Myocyte (in vitro differentiated cells): ENCODE results near the gene GPR143. TPM values are rescaled to one million over a fixed set of nuclear protein-coding genes. Genes with fewer than 3 reads are reported as not detected.

Source experiments
- DNase-seq: peaks from one replicate; pipeline ENCODE4 v3.0.0-alpha.2; 2012; ENCODE audit warnings: low read depth
- total RNA-seq: library from RNA; depleted of rRNA; stranded (reverse); fragments of >200 nt; gene quantifications from 2 replicates; pipeline ENCODE4 v1.2.3, GENCODE V29; 2014

The GPR143 gene
- total RNA-seq, 1 donor from 2014 or later, result not detected

- DNase-seq, result peak; percentile 65
Measured at GRCh38 chrX:9708923-9709553, 56.6 kb downstream of the GPR143 start.

GRCh38 chrX:9708086-9708485 lies 57.6 kb downstream of the GPR143 start:
- DNase-seq, result no peak

GRCh38 chrX:9707306-9708033 lies 58.2 kb downstream of the GPR143 start:
- DNase-seq, result peak; percentile 43

- no peak for DNase-seq
Measured at GRCh38 chrX:9706421-9706820, 59.2 kb downstream of the GPR143 start.

- DNase-seq, result no peak
Measured at GRCh38 chrX:9704876-9705465, 60.7 kb downstream of the GPR143 start.

GRCh38 chrX:9703406-9703805 lies 62.2 kb downstream of the GPR143 start:
- no peak for DNase-seq

- DNase-seq, result no peak
Measured at GRCh38 chrX:9701790-9702189, 63.9 kb downstream of the GPR143 start.

- DNase-seq, result no peak
Measured at GRCh38 chrX:9700555-9700954, 65.1 kb downstream of the GPR143 start.

- no peak for DNase-seq
Measured at GRCh38 chrX:9698576-9698975, 67.1 kb downstream of the GPR143 start.

GRCh38 chrX:9693307-9694001 lies 72.2 kb downstream of the GPR143 start:
- no peak for DNase-seq

GRCh38 chrX:9690046-9690445 lies 75.6 kb downstream of the GPR143 start:
- peak; percentile 32 for DNase-seq

- no peak for DNase-seq
Measured at GRCh38 chrX:9688833-9689232, 76.8 kb downstream of the GPR143 start.

- DNase-seq, result no peak
Measured at GRCh38 chrX:9687899-9688298, 77.7 kb downstream of the GPR143 start.

GRCh38 chrX:9683350-9683749 lies 82.3 kb downstream of the GPR143 start:
- no peak for DNase-seq

- no peak for DNase-seq
Measured at GRCh38 chrX:9682861-9683260, 82.8 kb downstream of the GPR143 start.

GRCh38 chrX:9682456-9682855 lies 83.2 kb downstream of the GPR143 start:
- no peak for DNase-seq

- peak; percentile 54 for DNase-seq
Measured at GRCh38 chrX:9681422-9681821, 84.2 kb downstream of the GPR143 start.

- peak; percentile 8 for DNase-seq
Measured at GRCh38 chrX:9681011-9681410, 84.6 kb downstream of the GPR143 start.

GRCh38 chrX:9678215-9678965 lies 87.3 kb downstream of the GPR143 start:
- DNase-seq, result no peak

GRCh38 chrX:9677098-9677739 lies 88.4 kb downstream of the GPR143 start:
- no peak for DNase-seq

- DNase-seq, result no peak
Measured at GRCh38 chrX:9676738-9677097, 88.9 kb downstream of the GPR143 start.
